ENCODE results near the gene NEXMIF. TPM values are rescaled to one million over a fixed set of nuclear protein-coding genes. Genes with fewer than 3 reads are reported as not detected.

Gene NEXMIF
- total and polyA plus RNA-seq, 9 of the 15 experiments (the other 6 are each of a cell fraction or from before 2014, with no cell fraction given): not detected

DNA sequence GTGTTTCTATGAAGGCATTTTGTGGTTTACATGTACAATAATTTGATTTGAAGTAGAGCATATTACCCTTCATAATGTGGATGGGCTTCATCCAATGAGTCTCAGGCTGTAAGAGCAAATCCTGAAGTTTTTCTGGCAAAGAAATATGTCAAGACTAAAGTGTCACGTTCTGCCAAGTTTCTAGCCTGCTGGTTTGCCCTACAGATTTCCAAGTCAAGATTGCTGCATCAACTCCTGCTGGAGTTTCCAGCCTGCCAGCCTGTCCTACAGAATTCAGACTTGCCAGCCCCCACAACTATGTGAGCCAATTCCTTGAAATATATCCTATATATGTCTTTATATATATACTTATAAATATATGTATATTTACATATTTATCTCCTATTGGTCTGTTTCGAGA lies 240.8 kb downstream of the NEXMIF start (continued):
- no peak for TF ChIP-seq SMARCC2 (IDR thresholded peaks at IDR 0.05; ENCODE audit: low read depth)
- TF ChIP-seq XRCC4 (IDR thresholded peaks at IDR 0.05; ENCODE audit: extremely low read depth, insufficient read depth, insufficient read length): no peak
- TF ChIP-seq, protein P1, sequence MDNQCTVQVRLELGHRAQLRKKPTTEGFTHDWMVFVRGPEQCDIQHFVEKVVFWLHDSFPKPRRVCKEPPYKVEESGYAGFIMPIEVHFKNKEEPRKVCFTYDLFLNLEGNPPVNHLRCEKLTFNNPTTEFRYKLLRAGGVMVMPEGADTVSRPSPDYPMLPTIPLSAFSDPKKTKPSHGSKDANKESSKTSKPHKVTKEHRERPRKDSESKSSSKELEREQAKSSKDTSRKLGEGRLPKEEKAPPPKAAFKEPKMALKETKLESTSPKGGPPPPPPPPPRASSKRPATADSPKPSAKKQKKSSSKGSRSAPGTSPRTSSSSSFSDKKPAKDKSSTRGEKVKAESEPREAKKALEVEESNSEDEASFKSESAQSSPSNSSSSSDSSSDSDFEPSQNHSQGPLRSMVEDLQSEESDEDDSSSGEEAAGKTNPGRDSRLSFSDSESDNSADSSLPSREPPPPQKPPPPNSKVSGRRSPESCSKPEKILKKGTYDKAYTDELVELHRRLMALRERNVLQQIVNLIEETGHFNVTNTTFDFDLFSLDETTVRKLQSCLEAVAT (IDR thresholded peaks at IDR 0.05): no peak

Small RNA genes within 50 kb of the gene (small RNA-seq; reads per million reads assigned to genes)
- gene AL139395.1: not detected

Other genes starting within 250 kb of the NEXMIF start
- 16.4 and 22.6 TPM in 2 replicates for gene ABCB7, start 230.8 kb upstream of the NEXMIF start, total RNA-seq (2014; rRNA removed)
- gene ABCB7, start 230.8 kb upstream of the NEXMIF start, total RNA-seq (2014; rRNA removed; fragmentation: Illumina TruSeq; extraction: Trizol): 24.2 and 27.6 TPM in 2 replicates
- 17.1 and 18.3 TPM in 2 replicates for gene ABCB7, start 230.8 kb upstream of the NEXMIF start, total RNA-seq (2015; rRNA removed; fragmentation: Illumina TruSeq; extraction: Trizol)
- 26.1 and 26.2 TPM in 2 replicates for gene ABCB7, start 230.8 kb upstream of the NEXMIF start, total RNA-seq (2021)
- 41.5 and 46.2 TPM in 2 replicates for gene ABCB7, start 230.8 kb upstream of the NEXMIF start, polyA plus RNA-seq (2011; rRNA removed)
- gene ABCB7, start 230.8 kb upstream of the NEXMIF start, polyA plus RNA-seq (2014; fragmentation: Illumina TruSeq; extraction: Trizol): 18.9 and 20.8 TPM in 2 replicates
- 10 to 100 TPM; 24.1 to 37.5 TPM for gene ABCB7, start 230.8 kb upstream of the NEXMIF start, polyA plus RNA-seq (2014; fragmentation: Nextera tagmentation; extraction: Ambion mirVana)
- 26.8 and 31.1 TPM in 2 replicates for gene ABCB7, start 230.8 kb upstream of the NEXMIF start, polyA plus RNA-seq (2014; rRNA removed)

Data from K562 (cell line).